ENCODE measurements around the gene PATJ. TPM values are rescaled to one million over a fixed set of nuclear protein-coding genes. Genes with fewer than 3 reads are reported as not detected.
"Not testable (repeated sequence)": the region's sequence is repeated elsewhere in the genome, so short reads cannot be mapped to it uniquely, and the experiment has no call there.

PATJ gene
- total and polyA plus RNA-seq, 7 experiments from 2014 or later: 13.4 to 64.5 (median 33.3) TPM

DNA sequence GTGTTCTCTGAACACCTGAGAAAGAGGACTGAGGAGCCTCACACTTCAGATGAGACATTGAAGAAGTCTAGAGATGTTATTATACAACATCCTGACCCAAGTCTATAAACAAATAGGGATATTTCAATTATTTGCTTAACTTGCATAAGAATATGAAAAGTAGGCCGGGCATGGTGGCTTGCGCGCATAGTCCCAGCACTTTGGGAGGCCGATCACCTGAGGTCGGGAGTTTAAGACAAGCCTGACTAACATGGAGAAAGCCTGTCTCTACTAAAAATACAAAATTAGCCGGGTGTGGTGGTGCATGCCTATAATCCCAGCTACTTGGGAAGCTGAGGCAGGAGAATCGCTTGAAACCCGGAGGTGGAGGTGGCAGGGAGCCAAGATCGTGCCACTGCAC, 478.2 kb downstream of the PATJ start:
- not testable (repeated sequence) for ATAC-seq

DNA sequence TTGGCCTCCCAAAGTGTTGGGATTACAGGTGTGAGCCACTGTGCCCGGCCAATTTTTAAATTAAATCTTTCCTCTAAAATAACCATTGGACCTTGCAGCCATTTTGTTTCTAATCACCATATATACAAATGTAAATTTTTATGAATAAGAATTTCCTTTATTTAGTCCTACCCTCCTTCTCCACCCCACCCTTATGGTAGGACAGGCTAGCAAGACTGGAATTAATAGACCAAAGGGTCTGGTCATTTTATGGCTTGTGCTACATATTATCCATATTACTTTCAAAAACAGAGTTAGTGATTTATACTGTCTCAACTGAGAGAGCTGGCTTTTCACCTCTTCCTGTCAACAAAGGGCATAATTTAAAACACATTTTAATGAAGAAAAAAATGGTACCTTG, 478.9 kb downstream of the PATJ start:
- H3K27me3 Mint-ChIP-seq: no peaks in the 10 kb centered on the region
- no peak overlapping the region for H3K27ac Mint-ChIP-seq
- no peaks in the 10 kb centered on the region for H3K9me3 Mint-ChIP-seq
- no peaks in the 10 kb centered on the region for H3K4me1 Mint-ChIP-seq
- ChIA-PET POLR2A (no interaction called here), CTCF (no interaction called here)
- DNase-seq: no peak
- H3K27ac ChIP-seq (ENCODE audit: low read depth, low read length): no peak overlapping the region
- H3K36me3 ChIP-seq (ENCODE audit: control insufficient read depth in 2 of 3, insufficient read depth in 3 of 3, low read length in 3 of 3): no peaks in the 10 kb centered on the region
- intact Hi-C loops (cut with micrococcal nuclease): no loop called here
- ATAC-seq: no peak
- no peak overlapping the region for H3K4me3 ChIP-seq (ENCODE audit: low read length)
- H3K4me1 ChIP-seq (ENCODE audit: control insufficient read depth in 2 of 2, insufficient read depth in 2 of 2, low read length in 2 of 2): no peaks in the 10 kb centered on the region
- H3K27me3 ChIP-seq (ENCODE audit: control insufficient read depth in 2 of 2, insufficient read depth in 2 of 2, low read length in 2 of 2): no peaks in the 10 kb centered on the region
- no peak overlapping the region for H3K4me3 Mint-ChIP-seq
- H3K9me3 ChIP-seq (ENCODE audit: control insufficient read depth in 2 of 3, low read length in 3 of 3): no peaks in the 10 kb centered on the region
- no peaks in the 10 kb centered on the region for H3K36me3 Mint-ChIP-seq

More for the DNA sequence above, 478.2 kb downstream of the PATJ start:
- H3K4me1 ChIP-seq (ENCODE audit: control insufficient read depth in 2 of 2, insufficient read depth in 2 of 2, low read length in 2 of 2); H3K36me3 ChIP-seq (ENCODE audit: control insufficient read depth in 2 of 3, insufficient read depth in 3 of 3, low read length in 3 of 3); H3K27me3 ChIP-seq (ENCODE audit: control insufficient read depth in 2 of 2, insufficient read depth in 2 of 2, low read length in 2 of 2); H3K9me3 Mint-ChIP-seq; DNase-seq; intact Hi-C loops (cut with micrococcal nuclease); POLR2A ChIA-PET; H3K27ac ChIP-seq (ENCODE audit: low read depth, low read length); H3K4me3 Mint-ChIP-seq; H3K4me3 ChIP-seq (ENCODE audit: low read length); CTCF ChIA-PET; H3K36me3 Mint-ChIP-seq; H3K27ac Mint-ChIP-seq; H3K4me1 Mint-ChIP-seq; H3K9me3 ChIP-seq (ENCODE audit: control insufficient read depth in 2 of 3, low read length in 3 of 3); H3K27me3 Mint-ChIP-seq: not testable (repeated sequence)

DNA sequence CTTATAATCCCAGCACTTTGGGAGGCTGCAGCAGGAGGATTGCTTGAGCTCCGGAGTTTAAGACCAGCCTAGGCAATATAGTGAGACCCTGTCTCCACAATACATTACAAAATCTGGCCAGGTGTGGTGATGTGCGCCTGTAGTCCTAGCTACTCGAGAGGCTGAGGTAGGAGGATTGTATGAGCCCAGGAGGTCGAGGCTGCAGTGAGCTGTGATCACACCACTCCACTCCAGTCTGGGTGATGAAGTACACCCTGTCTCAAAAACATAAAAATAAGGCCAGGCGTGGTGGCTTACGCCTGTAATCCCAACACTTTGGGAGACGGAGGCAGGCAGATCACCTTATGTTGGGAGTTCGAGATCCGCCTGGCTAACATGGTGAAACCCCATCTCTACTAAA, 480.0 kb downstream of the PATJ start:
- Histone ChIP-seq H3K36me3 (ENCODE audit: control insufficient read depth in 2 of 3, insufficient read depth in 3 of 3, low read length in 3 of 3) (no peaks in the 10 kb centered on the region), H3K4me3 (ENCODE audit: low read length) (no peak overlapping the region), H3K9me3 (ENCODE audit: control insufficient read depth in 2 of 3, low read length in 3 of 3) (no peaks in the 10 kb centered on the region), H3K4me1 (ENCODE audit: control insufficient read depth in 2 of 2, insufficient read depth in 2 of 2, low read length in 2 of 2) (no peaks in the 10 kb centered on the region), H3K27ac (ENCODE audit: low read depth, low read length) (no peak overlapping the region), H3K27me3 (ENCODE audit: control insufficient read depth in 2 of 2, insufficient read depth in 2 of 2, low read length in 2 of 2) (no peaks in the 10 kb centered on the region)
- ChIA-PET CTCF (no interaction called here), POLR2A (no interaction called here)
- no peak for ATAC-seq
- no peaks in the 10 kb centered on the region for H3K27me3 Mint-ChIP-seq
- DNase-seq: no peak
- no peaks in the 10 kb centered on the region for H3K9me3 Mint-ChIP-seq
- H3K36me3 Mint-ChIP-seq: no peaks in the 10 kb centered on the region
- intact Hi-C loops (cut with micrococcal nuclease): no loop called here
- H3K27ac Mint-ChIP-seq: peak overlapping the region in 1 of 9 donors; percentile 41
- H3K4me3 Mint-ChIP-seq: no peak overlapping the region
- H3K4me1 Mint-ChIP-seq: no peaks in the 10 kb centered on the region

DNA sequence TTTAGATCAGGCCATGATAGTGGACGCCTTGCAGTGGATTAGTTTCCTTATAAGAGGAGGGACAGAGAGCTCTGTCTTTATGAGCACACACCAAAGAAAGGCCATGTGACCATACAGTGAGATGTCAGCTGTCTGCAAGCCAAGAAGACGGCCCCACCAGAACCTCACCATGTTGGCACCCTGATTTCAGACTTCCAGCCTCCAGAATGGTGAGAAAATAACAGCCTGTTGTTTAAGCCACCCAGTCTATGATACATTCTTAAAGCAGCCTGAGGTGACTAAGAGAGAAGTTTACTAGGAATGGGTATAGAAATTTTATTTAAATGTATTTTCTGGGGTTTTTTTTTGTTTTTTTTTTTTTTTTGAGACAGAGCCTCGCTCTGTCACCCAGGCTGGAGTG, 481.9 kb downstream of the PATJ start:
- Mint-ChIP-seq H3K27ac (no peak overlapping the region), H3K9me3 (no peaks in the 10 kb centered on the region), H3K36me3 (no peaks in the 10 kb centered on the region), H3K27me3 (no peaks in the 10 kb centered on the region), H3K4me1 (no peaks in the 10 kb centered on the region), H3K4me3 (no peak overlapping the region)
- Histone ChIP-seq H3K36me3 (ENCODE audit: control insufficient read depth in 2 of 3, insufficient read depth in 3 of 3, low read length in 3 of 3) (no peaks in the 10 kb centered on the region), H3K27me3 (ENCODE audit: control insufficient read depth in 2 of 2, insufficient read depth in 2 of 2, low read length in 2 of 2) (no peaks in the 10 kb centered on the region), H3K4me3 (ENCODE audit: low read length) (no peak overlapping the region), H3K27ac (ENCODE audit: low read depth, low read length) (no peak overlapping the region), H3K4me1 (ENCODE audit: control insufficient read depth in 2 of 2, insufficient read depth in 2 of 2, low read length in 2 of 2) (no peaks in the 10 kb centered on the region), H3K9me3 (ENCODE audit: control insufficient read depth in 2 of 3, low read length in 3 of 3) (no peaks in the 10 kb centered on the region)
- ChIA-PET CTCF (no interaction called here), POLR2A (no interaction called here)
- intact Hi-C loops (cut with micrococcal nuclease): no loop called here
- ATAC-seq: no peak
- DNase-seq: no peak

DNA sequence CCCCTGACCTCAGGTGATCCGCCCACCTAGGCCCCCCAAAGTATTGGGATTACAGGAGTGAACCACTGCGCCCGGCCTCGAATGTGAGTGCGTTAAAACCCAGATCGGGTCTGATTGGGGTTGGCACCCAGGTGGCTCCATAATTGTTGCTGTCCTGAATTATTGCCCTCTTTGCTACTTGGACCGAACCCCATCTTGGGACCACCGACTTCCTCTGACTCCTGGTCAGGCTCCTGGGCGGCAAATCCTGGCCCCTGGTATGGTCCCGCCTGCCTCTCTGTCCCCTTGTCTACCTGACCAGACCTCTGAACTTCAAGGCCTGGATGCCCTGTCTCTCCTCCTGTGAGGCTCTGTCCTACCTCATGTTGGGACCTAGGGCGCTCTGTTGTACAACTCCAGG, 485.2 kb downstream of the PATJ start:
- no peaks in the 10 kb centered on the region for H3K27me3 ChIP-seq (ENCODE audit: control insufficient read depth in 2 of 2, insufficient read depth in 2 of 2, low read length in 2 of 2)
- intact Hi-C loops (cut with micrococcal nuclease): no loop called here
- Mint-ChIP-seq H3K4me3 (no peak overlapping the region), H3K27ac (no peak overlapping the region), H3K36me3 (no peaks in the 10 kb centered on the region), H3K4me1 (no peaks in the 10 kb centered on the region), H3K9me3 (no peaks in the 10 kb centered on the region), H3K27me3 (peaks cover 0 to 4% (median 0%) of the 10 kb centered on the region in 5 donors)
- H3K36me3 ChIP-seq (ENCODE audit: control insufficient read depth in 2 of 3, insufficient read depth in 3 of 3, low read length in 3 of 3): no peaks in the 10 kb centered on the region
- no peaks in the 10 kb centered on the region for H3K4me1 ChIP-seq (ENCODE audit: control insufficient read depth in 2 of 2, insufficient read depth in 2 of 2, low read length in 2 of 2)
- no peak overlapping the region for H3K4me3 ChIP-seq (ENCODE audit: low read length)
- ChIA-PET CTCF (no interaction called here), POLR2A (no interaction called here)
- H3K27ac ChIP-seq (ENCODE audit: low read depth, low read length): no peak overlapping the region
- ATAC-seq (no peak), DNase-seq (no peak)
- no peaks in the 10 kb centered on the region for H3K9me3 ChIP-seq (ENCODE audit: control insufficient read depth in 2 of 3, low read length in 3 of 3)

Small RNA genes within 50 kb of the gene (microRNA-seq; reads per million reads assigned to microRNA genes)
- gene MIR3116-1 (ENCODE audit: borderline microRNAs expressed): not detected
- not detected for gene MIR3116-2 (ENCODE audit: borderline microRNAs expressed)

Other genes with a start within 250 kb of the PATJ start
- 10 to 100 TPM; 26.8 to 57.6 (median 41.1) TPM for gene TM2D1, start 17.3 kb upstream of the PATJ start, total RNA-seq
- gene TM2D1, start 17.3 kb upstream of the PATJ start, polyA plus RNA-seq: 10 to 100 TPM; 36.0 to 38.2 TPM

All from naive thymus-derived CD4-positive, alpha-beta T cell (primary cell).